Measurements from ENCODE around the gene ITSN2.
"Not testable (repeated sequence)": the region's sequence is repeated elsewhere in the genome, so short reads cannot be mapped to it uniquely, and the experiment has no call there.

ITSN2 gene

DNA sequence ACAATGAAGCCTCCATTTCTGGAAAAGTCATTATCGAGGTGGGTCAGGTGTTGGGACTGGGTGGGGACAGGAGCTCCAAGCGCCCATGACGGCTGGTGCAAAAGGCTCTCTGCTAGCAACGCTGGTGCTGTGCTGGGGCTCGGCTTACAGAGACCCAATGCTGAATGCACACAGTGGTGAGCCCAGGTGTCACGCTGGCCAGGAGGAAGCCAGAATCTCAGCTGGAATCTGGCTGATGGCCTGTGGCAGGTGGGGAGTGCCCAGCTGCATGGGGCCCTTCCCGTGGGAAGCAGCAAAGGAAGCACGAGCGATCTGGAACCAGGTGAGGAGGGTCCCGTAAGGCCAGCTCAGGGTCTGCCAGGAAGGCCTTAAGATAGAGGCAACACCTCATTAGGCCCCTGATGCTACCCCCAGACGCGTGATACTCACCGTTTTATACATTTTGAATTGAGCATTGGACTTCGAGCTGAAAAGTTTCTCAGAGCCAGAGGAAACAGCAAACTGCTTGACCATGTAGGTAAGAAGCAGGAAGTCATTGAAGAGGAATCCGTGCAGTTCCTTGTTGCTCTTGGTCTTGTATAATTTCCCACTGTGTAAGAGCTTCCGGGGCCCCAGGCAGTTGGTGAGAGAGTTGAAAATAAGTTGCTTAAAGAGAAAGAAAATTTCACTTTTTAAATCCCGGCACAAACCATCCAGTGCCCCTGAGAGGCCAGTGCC is 150.8 kb downstream of the ITSN2 start:
- DNase-seq: no peak

DNA sequence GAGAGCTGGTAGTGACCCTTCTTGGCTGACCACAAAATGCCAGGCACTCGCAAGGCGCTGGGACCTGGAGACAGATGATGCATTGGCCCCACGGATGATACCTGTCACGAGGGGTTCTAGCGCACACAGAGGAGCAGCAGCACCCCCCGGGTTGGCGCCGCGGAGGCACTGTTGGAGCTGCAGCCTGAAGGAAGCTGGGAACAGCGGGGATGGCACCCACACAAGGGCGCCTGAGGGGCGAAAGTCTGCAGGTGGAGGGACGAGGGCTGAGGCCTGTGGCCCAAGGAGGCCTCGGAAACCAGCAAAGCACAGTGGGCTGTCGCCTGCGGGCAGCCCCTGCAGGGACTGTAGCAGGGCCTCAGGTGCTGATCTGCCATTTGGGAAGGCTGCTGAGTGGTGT is 151.8 kb downstream of the ITSN2 start:
- DNase-seq: no peak

DNA sequence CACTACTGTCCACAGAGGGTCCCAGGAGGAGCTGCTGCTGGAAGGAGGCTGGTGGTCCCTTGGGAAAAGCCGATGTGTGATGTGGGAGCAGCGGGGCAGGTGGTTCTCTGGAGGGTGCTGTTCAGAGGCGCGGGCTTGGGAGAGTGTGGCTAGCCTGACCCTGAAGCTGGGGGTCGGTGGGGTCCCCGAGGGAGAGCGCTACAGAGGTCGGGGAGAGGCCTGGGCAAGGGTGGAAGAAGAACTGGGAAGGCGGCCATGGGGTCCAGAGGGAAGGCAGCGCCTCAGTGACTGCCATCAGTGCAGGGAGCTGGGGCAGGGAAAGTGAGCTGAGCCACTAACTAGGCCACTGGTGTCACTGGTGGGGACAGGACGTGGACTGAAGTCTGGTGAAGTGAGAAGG is 153.0 kb downstream of the ITSN2 start:
- no peak for DNase-seq

DNA sequence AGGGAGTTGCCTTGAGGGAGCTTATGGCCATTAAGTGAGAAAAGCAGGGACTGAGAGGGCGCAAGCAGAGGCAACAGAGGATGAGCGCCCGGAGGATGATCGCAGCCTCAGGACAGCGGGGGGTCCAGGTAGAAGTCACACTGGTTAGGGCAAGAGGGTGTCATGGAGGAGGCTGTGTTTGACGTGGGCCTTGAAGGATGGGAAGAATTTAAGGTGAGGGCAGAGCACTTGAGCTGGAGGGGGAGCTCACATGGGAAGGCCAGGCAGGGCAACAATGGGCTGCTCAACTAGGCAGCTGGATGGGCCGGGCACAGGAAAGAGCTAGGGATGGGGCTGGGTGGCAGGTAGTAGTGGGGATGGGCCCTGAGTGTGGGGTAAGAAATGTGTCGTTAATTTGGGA is 153.6 kb downstream of the ITSN2 start:
- DNase-seq: no peak

DNA sequence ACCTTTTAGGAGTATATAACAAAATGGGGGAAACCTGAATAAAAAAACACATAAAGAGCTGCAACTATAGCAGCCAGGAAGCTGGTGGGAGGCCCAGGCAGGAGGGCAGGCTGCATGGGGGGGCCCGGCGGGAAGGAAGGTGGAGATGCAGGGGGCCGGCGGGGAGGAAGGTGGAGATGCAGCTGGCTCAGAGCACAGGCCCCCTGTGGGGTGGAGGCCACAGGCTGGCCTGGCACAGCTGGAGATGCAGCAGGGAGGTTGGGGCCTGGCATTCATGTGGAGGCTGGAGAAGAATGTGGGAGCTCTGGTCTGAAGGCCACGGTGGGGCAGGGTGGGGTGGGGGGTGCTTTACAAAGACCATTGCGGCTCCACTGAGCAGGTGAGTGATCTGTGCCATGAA is 154.1 kb downstream of the ITSN2 start:
- no peak for DNase-seq

DNA sequence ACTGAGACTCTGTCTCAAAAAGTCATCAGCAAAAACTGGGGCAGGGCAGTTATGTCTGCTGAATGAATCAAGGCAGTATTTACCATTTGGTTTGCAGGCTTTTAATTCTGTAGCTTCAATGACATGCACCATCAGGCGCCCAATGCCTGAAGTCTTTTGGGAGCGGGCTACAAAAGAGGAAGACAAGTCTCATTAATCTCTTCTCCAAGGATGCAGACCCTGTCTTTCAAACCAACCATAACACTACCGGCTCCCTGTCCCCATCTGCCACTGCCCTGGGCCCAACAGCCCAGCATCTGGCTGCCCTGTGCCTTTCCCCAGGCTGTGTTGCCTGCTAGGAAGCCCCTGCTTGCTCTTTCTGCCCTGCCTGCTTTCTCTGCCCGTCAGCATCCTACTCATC is 155.2 kb downstream of the ITSN2 start:
- DNase-seq: no peak

DNA sequence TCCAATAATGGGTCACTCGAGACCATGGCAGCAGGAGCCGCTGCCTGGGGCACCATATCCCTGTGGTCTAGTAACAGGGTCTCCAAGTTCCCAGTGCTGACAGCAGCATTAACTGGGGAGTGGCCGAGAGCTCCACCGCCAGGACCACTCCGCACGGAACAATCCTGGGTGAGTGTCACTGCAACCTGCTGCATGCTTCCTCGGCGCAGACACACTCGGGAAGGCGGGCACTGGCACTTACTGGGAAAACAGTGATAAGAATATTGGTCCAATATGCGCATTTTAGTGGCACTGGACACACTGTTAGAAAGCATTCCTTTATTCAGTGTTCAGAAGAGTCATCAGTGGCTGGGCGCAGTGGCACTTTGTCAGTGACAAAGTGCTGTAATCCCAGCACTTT is 155.8 kb downstream of the ITSN2 start:
- no peak for DNase-seq

DNA sequence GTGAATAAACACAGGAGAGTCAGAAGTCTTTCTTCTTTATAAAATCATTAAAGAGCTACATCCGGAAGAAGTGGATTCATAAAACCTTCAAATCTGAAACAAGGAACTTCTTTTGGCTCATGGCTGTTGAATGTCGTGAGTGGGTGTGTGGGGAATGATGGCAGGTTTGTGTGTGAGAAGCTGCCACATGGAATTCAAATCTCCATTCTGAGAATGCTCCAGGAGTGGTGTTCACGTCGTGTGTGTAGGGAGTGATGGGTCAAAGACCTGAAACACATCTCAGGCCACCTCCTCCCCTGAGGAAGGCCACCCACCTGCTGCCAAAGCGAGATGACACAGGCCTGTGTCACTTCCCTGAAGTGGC is 156.6 kb downstream of the ITSN2 start:
- DNase-seq: no peak

DNA sequence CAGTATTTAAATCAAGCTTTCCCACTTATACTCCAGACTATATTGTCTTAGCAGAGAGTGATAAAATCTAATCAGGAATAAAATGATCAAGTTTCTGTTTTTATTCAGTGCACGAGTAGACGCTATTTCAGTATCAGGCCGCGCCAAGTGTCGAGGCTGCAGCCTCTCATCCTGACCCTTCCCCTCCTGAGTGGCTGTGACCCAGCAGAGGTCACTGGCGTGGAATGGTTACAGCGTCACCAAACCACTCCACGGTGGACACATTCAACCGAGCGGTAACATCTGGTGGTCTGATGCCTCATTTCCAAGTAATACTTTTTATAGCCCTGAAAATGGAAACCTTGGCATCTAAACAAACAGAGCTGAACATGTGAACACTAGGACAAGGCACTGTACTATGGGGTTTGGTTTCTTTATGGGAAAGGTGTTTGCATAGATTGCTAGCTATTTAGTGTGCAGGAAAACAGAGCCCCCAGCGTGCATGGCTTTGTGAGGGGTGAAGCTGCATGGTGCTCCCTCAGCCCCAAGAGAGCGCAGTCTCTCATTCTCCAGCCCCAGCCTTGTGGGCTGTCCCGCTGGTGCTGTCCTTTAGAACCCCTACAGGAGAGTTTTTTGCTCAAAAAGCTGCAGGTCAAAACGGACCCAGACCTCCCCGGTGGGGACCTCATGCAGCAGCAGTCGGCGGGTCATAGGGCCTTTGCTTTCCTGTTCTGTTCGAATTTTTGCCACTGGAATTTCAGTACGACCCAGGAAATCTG is 157.1 kb downstream of the ITSN2 start:
- no peak for DNase-seq

DNA sequence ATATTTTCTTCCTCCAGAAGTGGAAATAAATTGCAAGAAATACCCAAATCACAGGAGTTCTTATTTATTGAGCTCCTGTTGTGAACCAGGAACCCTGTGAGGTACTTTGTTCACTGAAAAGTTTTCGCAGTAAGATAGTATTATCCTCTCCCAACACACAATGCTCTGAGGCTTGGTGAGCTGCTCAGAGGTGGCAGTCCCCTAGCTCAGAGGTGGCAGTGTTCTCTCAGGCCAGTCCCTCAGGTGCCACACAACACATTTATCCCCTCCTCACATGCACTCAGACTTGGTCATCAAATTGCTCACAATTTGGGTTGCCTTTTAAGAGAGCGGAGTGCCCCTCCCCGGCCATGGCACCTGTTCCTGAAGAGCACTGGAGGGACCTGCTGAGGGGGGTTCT is 159.5 kb downstream of the ITSN2 start:
- no peak for DNase-seq

DNA sequence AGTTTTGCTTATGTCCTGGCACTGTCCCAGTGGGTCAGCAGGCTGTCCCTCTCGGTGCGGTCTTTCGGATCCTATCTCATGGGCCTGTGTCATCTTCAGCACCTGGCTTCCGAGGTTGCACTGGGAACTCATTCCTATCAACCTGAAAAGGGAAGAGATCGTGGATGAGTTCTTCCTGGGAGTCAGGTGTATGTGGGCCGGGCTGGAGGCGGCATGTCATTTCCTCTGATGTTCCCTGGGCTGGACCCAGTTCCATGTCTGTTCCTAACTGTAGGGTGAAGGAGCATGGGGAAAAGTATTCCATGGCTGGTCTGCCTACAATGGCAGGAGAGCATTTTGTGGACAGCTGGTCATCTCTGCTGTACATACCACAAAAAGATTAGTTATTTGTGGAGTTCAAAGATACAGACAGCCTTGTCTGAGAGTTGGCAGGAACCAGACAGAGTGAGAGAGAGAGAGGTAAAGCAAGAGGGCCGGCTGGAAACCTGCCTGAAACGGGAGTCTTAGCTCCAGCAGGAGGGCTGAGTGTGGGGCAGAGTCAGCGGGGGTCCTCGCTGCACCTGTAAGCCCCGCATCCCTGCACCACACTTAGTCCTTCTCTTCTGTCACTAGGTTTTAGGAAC is 160.3 kb downstream of the ITSN2 start:
- DNase-seq: no peak

DNA sequence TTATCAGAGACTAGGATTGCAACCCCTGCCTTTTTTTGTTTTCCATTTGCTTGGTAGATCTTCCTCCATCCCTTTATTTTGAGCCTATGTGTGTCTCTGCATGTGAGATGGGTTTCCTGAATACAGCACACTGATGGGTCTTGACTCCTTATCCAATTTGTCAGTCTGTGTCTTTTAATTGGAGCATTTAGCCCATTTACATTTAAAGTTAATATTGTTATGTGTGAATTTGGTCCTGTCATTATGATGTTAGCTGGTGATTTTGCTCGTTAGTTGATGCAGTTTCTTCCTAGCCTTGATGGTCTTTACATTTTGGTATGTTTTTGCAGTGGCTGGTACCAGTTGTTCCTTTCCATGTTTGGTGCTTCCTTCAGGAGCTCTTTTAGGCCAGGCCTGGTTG is 163.1 kb downstream of the ITSN2 start:
- DNase-seq: not testable (repeated sequence)

DNA sequence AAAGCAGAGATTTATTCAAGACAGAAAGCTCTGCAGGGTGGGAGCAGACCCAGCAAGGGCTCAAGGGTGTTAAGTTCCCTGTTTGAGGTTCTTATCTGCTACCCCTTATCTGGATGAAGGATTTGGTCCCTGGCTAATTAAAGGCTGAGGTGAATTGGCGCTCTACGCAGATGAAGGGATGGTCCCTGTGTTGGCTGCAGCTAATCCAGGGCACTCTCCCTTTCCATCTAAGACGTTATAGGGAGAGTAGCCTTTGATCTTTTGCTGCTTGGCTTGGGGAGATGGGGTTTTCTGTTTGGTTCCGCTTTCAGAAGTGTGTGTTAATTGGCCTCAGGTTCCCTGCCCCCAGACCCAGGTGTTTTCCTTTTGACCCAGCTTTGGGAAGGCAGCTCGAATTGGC is 168.5 kb downstream of the ITSN2 start:
- no peak for DNase-seq

DNA sequence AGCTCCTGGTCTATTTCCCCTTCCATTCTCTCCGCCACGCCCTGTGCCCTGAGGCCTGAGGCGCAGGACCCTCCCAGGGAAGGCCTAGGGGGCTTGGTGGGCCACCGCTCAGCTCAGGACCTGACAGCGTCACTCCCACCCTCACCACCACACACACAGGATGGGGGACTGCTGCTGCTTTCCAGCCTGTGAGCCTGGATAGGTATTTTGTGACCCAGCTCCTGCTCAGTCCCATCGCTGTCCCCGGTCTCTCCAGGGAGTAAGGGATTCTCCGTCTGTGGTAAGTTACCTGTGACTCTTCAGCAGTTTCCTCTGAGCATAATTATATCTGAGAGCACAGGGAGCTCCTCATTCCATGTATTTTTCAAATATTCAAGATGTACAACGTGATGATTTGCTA is 169.2 kb downstream of the ITSN2 start:
- no peak for DNase-seq

DNA sequence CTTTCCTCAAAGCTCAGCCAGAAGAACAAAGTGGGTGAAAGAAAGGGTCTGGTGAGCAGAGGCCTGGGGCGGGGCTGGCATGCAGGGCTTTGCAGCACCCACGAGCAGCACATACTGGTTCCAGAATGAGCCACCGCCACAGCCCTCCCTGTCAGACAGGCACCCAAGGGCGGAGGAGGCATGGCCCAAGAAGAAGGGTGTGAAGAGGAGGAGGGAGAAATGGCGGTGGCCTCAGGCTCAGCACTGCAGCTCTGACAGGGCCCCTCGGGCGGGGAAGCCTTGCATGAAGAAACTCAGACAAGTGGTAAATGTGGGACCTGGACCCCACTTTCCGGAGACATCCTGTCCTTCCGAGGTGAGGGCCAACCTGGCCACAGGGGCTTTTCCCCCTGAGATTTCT is 169.8 kb downstream of the ITSN2 start:
- no peak for DNase-seq

DNA sequence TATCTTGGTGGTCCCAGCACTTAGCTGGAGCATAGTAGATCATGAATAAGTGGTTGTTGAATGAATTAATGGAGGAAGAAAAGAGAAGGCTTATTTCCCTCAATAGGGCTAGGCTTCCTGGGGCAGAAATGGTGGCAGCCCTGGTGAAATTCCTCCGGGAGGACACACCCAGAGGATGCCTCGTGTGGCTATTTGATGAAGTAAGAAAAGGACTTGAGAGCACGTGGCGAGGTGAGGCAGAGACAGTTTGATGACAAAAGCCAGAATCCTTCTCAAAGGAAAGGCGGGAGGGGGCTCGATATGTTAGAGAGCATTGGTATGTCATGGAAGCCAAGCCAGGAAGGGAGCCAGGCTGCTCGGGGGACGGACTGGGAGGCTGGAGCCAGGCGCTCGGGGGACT is 170.8 kb downstream of the ITSN2 start:
- no peak for DNase-seq

DNA sequence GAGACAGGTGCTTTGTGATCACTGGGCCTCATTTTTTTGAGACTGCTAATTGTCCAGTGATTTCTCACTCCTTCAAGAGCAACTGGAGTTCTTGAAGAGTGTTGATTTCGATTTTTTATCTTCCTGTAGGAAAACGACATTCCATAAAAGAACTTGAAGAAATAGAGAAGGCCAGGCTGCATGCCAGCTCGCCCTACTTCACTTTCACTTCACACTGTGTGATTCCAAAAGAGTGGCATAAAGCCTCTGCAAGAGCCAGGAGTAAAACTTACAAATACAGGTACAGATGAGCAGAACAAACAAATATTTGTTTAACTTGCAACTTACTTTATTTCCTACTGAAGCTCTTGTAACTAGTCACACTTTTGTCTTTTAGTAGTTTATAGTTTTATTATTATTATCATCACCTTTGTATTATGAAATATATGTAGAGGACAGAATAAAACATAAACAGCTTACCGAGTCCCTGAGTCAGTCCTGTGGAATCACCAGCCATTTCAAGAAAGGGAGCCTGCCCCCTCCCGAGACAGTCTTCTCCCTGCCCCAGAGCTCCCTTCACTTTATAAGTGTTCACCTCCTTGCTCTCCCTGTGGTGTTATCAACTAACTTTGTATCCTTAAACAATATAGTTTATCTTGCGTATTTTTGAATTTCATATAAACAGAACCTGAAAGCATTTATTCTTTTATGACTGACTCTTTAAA is 176.8 kb downstream of the ITSN2 start:
- DNase-seq: no peak

DNA sequence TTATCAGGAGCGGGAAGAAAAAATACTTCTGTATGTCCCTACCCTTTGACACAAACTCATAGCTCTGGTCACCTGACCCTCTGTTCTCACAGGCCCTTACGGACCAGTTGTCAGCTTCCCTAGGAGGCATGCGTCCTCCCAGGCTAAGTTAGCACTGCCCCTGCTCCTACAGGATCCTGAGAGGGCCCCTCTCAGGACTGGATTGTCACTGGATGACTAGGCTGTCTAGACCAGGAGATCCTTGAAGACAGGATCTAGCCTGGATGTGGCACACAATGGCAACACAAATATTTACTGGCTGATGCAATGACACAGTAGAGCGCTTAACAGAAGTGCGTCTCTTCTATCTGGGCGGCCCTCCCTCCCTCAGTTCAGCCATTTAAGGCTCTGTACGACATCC is 177.8 kb downstream of the ITSN2 start:
- peak; percentile 84 for DNase-seq

DNA sequence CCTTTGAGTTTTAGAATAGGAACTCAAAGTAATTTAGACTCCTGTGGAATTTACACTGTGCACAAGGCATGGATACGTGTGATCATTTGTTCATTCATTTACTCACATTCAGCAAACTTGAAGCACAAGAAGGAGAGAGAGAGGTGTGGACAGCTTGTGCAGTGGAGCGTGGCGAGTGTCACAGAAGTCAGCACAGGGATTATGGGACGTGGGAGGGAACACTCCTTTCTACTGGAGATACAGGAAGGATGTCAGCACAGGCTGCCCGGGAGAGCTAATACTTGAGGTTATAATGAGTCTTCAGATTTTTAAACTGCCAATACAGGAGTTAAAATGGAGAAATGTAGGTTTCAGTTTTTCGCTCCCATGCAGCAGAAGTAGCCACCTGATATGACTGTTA is 178.5 kb downstream of the ITSN2 start:
- peak; percentile 61 for DNase-seq

DNA sequence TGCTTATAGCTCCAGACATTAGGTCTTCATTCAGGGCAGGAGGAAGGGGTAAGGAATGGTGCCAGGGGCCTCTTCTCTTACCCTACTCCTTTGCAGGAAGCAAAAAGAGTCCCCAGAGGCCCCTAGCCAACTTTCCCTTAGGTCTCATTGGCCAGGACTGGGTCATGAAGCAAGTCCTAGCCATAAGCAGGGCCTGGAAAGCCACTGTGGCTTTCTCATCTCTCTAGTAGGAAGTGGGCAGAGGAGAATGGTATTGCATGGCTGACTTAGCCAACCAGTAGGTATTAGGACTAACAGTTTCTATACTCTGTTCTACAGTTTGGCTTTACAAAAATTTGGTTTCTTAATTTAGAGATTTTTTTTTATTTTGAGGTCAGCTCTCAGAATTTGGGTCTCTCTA is 180.7 kb downstream of the ITSN2 start:
- DNase-seq: no peak

DNA sequence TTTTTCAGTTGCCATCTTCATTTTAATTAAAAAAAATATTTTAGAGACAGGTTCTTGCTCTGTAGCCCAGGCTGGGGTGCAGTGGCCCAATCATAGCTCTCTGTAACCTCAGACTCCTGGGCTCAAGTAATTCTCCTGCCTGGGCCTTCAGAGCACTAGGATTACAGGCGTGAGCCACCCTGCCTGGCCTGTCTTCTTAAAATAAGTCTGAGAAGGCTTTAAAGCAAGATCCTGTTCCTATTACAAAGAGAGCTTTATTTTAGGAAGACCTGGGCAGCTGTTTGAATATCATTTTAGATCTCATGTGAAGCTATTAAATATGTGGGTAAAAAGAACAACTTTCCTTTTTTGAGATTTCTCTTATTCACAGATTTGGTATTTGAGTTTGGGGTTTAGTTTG is 184.0 kb downstream of the ITSN2 start:
- DNase-seq: no peak

DNA sequence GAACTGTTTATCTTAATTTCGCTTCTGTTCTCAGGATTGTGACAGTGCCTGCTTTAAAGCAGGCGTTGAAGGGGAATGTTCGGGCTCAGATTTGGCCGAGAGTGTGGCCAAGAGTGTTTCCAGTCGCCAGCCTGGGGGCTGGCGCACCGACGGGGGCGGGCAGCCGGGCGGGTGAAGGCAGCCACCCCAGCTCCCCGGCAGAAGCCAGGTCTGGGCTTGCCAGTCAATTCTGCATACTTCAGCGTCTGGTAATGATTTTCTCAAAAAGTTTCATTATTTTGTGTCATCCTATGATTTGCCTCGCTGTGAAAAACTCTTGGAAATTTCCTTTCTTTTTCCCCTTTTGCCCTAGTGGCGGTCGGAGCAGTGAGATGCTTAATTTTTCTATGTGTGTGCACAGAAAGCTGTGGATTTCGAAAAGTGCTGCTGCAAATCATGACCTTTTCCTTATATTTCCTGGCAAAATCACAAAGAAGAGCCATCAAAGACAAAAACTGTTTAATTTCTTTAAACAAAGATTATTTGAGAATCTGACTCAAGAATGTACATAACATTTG is 184.6 kb downstream of the ITSN2 start:
- no peak for DNase-seq

DNA sequence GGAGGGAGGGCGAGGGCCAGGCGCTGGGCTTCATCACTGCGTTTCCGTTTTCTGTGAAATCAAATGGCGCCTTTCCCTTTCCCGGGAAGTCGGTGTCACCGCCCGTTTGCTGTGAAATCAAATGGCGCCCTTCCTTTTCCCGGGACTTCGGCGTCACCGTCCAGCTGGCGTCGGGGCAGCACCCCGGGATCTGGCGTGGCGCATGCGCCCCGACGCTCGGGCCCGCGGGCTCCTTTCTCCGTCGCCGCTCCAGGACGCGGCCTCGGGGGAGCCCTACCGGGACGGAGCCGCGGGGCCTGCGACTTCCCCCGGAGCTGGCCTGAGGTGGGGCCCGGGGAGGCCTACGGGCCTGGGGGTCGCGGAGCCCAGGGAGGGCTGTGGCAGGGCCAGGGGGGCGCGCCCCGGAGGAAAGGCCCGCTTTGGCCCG is 185.5 kb downstream of the ITSN2 start, which contains the start of gene FAM228A:
Gene FAM228A (plus strand): TSS at position 203 of the 427 bp plus-strand sequence. CDS start 428 bp downstream, outside the sequence.
- DNase-seq: no peak

Measured in NCI-H2029 (cell line).